EL (cell line): ENCODE data around the gene PLA2G1B.
"Not testable (repeated sequence)": the region's sequence is repeated elsewhere in the genome, so short reads cannot be mapped to it uniquely, and the experiment has no call there.

Experiments used
- DNase-seq: peaks from one replicate; pipeline ENCODE4 v3.0.0-alpha.2; 2016

PLA2G1B gene

DNA sequence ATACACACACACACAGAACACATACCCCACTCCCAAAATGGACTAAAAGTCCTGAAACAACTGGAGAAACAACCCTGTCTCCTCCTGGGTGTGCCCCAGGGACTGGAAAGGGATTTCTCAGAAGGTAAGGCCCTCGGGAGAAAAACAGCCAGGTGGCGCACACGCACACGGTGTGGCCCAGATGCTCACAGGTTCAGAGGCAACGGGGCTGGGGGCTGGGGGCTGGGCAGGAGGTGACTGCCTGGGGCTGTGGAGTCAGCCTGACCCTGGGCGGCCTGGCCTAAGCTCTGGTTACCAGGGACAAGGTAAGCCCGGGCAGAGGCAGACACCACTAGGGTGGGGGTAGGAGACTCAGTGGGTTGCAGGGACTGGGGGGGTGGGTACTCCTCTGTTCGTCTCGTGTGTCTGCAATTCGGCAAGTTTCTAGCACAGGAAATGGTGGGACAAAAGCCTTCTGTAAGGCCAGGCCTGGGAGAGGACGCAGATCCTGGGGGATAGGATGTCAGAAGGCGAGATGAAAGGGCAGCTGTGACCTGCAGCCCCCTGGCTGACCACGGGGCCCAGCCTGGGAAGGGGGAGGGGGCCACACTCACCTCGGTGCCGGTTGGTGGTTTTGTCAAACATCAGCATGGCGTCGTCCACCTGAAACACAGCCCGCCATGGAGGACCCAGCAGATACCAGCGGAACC, 31.0 kb upstream of the PLA2G1B start:
- DNase-seq, result no peak

GRCh38 chr12:120357104-120357503, 29.5 kb upstream of the PLA2G1B start:
- DNase-seq, result no peak

DNA sequence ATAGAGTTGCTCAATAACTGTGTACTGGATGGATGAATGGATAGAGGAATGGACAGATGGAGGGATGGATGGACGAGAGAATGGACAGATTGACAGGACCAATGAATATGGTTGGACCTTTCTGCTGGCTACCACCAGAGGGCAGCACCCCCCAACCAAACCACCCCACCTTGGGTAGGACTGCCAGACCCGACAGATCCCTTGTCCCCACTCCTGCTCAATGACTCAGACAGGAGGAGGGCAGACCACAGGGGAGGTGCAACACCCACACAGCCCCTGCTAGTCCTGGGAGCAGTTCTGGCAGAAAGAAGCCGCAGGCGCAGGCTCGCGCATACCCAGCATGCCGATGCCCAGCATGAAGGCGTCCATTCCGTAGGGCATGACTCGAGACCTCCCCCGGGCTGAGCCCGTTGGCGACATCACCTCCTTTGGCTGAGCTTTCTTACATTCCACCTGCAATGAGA, 29.0 kb upstream of the PLA2G1B start:
- DNase-seq, result peak; percentile 97

- no peak for DNase-seq
These were observed 26.2 kb upstream of the PLA2G1B start for GRCh38 chr12:120353556-120354317.

DNA sequence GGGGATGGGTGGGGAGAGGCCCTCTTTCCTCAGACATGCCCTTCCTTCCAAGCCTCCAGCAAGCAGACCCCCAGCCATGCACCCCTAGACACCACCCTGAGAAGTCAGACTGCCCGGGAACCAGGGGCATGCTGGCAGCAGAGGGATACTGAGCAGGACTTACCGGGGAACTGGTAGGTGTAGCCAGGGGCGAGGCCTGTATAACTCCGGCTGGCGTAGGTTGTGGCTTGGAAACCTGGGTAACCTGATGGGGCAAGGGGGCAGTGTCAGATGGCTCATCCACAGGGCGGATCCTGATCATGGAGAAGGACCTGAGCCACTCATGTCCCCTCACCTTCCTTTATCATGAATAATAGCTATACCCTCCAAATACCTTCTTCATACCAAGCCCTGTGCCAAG, 25.6 kb upstream of the PLA2G1B start:
- no peak for DNase-seq

DNA sequence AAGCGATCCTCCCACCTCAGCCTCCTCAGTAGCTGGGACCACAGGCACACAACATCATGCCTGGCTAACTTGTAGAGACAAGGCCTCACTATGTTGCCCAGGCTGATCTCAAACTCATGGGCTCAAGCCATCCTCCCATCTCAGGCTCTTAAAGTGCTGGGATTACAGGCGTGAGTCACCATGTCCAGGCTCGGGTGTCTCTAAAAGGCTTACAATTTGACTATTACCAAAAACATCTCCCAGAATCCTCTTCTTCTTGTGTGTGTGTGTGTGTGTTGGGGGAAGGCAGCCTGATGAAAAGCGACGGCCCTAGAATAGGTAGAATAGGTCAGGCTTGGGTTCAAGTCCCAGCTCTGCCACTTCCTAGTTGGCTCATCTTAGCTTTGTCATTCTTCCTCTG, 24.5 kb upstream of the PLA2G1B start:
- DNase-seq, result peak; percentile 71

DNA sequence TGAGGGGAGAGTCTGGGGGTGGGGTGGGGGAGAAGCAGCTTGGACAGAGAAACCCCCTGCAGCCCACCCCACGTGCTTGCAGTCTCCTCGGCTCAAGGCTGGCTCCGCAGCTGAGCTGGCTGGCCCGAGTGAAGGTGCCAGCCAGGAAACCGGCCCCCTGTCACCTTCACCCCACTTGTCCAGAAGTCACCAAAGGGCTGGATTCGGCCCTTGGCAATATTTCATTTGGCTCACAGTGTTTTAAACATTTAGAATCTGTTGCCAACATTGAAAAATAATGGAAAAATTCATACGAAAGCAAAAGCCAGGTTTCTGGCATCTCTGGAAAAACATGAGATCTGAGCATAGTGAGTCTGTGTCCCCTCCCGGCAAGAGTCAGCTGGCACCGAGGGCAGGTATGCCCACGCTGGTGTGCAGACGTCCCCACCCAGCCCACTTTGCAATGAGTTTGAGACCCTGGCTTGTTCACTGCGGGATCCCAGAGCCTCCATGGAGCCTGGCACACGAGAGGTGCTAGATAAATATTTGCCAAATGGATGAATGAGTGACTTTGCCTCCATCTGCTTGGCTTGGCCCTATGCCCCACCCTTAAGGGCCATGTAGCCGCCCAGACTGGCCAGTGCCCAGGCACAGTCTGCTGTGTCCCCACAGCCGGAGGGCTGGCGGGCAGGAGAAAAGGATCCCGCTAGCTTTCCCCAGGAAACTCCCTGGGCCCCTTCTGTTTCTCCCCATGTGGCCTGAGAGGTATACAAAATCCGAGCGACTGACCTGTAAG, 23.2 kb upstream of the PLA2G1B start:
- DNase-seq, result no peak

- DNase-seq, result no peak
These were observed 20.2 kb upstream of the PLA2G1B start for GRCh38 chr12:120347766-120348165.

GRCh38 chr12:120346681-120347080, 19.1 kb upstream of the PLA2G1B start:
- no peak for DNase-seq

DNA sequence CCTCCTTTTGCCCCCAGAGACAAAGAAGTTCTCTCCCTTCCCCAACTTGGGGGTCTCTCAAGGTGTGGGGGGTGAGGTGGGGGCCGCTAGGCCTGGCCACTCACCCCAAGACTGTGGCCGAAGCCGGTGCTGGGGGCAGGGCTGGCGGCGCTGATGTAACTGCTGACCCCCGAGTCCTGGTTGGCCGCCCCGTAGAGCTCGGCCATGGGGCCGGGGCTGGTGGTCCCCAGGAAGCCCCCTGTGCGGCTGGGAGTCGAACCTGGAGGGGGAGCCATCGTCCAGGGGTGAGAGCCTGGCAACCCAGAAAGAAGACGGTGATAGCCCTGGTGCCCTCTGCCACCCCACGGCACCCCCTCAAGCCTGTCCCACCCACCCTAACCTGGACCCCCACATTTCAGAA, 18.5 kb upstream of the PLA2G1B start:
- no peak for DNase-seq

GRCh38 chr12:120343692-120344091, 16.1 kb upstream of the PLA2G1B start:
- no peak for DNase-seq

DNA sequence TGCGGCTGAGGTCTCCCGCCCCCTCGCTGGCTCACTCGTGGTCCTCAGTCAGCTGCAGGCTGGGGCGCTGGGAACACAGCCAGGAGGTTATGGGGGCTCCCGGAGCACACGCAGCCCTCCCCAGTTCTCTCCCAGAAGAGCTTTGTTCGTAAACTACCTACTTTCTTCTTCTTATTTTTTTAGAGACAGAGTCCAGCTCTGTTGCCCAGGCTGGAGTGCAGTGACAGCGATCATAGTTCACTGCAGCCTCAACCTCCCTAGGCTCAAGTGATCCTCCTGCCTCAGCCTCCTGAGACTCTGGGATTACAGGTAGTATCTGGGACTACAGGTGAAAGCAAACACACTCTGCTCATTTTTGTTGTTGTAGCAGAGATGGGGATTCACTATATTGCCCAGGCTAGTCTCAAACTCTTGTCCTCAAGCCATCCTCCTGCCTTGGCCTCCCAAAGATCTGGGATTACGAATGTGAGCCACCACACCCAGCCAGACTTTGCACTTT, 15.5 kb upstream of the PLA2G1B start:
- DNase-seq, result no peak

GRCh38 chr12:120342175-120343038, 14.8 kb upstream of the PLA2G1B start:
- no peak for DNase-seq

DNA sequence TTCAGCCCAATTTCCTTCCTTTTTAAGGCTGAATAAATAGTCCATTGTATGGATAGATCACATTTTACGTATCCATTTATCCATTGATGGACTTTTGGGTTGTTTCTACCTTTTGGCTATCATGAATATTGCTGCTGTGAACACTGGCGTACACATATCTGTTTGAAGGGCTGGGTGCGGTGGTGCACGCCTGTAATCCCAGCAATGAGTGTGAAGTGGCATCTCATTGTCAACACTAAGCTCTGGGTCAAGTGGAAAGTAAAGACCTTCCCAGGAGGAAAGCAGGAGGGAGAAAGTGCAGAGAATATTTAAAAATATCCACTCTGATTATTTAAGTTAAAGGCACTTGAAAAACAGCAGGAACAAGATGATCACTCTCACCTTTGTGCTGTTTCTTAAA, 11.7 kb upstream of the PLA2G1B start:
- DNase-seq, result no peak

DNA sequence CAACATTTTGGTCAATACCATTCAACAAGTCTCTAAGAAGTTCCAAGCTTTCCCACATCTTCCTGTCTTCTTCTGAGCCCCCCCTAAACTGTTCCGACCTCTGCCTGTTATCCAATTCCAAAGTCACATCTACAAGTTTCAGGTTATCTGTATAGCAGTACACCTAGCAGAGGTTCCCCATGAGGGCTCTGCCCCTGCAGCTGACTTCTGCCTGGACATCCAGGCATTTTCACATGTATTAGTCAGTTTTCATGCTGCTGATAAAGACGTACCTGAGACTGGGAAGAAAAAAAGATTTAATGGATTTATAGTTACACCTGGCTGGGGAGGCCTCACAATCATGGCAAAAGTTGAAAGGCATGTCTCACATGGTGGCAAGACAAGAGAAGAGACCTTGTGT, 10.2 kb upstream of the PLA2G1B start:
- no peak for DNase-seq

DNA sequence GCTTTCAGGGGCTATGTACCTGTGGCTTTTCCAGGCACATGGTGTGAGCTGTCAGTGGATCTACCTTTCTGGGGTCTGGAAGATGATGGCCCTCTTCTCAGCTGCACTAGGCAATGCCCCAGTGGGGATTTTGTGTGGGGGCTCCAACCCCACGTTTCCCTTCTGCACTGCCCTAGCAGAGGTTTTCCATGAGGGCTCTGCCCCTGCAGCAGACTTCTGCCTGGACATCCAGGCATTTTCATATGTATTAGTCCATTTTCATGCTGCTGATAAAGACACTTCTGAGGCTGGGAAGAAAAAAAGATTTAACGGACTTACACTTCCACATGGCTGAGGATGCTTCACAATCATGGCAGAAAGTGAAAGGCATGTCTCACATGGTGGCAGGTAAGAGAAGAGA, 8.8 kb upstream of the PLA2G1B start:
- DNase-seq, result not testable (repeated sequence)

- DNase-seq, result peak; percentile 61
These were observed 7.9 kb upstream of the PLA2G1B start for GRCh38 chr12:120335447-120335846.

GRCh38 chr12:120332523-120332922, 4.9 kb upstream of the PLA2G1B start:
- DNase-seq, result no peak

- no peak for DNase-seq
These were observed 4.5 kb upstream of the PLA2G1B start for GRCh38 chr12:120332041-120332440.

DNA sequence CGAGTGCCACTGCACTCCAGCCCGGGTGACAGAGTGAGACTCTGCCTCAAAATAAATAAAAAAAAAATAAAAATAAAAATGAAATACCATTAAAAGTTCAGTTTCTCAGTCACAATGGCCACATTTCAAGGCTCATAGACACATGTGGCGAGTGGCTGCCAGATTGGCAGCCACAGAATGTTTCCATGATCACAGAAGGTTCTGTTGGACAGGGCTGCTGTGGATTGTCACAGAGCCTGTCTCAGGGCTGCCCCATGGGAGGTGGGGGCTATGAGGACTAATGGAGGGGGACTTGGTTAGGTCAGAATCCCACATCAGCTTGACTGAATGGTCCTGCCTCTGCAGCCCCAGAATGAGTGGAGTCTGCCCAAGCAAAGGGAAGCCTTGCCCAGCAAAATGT, 3.8 kb upstream of the PLA2G1B start:
- DNase-seq, result no peak

DNA sequence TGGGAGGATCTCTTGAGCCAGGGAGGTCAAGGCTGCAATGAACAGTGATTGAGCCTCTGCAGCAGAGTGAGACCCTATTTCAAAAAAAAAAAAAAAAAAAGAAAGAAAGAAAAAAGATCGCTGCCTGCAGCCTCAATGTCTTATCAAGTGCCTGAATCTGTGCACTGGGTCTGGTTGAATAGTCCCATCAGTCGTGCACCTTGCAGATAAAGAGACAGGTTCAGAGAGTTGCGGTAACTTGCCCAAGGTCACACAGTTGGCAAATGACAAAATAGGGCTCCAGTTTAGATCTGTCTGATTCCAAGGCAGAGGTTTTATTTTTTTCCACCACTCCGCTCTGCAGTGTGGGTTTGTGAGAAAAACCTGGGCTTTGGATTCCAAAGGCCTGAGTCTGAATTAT, 649 bp upstream of the PLA2G1B start:
- no peak for DNase-seq

GRCh38 chr12:120324841-120325417, 2.6 kb downstream of the PLA2G1B start:
- no peak for DNase-seq
